ENCODE measurements around the gene TMEM141. TPM values are rescaled to one million over a fixed set of nuclear protein-coding genes. Genes with fewer than 3 reads are reported as not detected.

The TMEM141 gene
- total and polyA plus RNA-seq, 10 of the 15 experiments (the other 5 are each of a cell fraction or from before 2014, with no cell fraction given): 7.8 to 48.6 (median 34.4) TPM

DNA sequence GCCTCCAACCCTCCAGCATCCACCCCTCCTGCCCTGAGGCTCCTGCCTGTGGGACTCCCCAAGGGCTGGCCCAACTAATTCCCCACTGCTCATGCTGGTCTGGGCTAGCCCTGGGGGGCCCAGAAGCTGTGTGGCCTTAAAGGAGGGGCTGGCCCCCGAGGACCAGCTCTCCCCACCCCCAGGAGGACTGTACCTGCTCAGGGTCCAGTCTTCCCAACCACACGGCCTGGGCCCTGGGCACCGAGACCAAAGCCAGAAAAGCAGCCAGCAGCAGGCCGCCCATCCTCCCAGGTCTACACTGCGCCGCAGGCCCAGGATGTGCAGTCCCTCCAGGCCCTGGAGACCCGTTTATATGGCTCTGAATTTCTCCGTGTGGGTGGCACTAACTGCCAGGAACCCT, 42.9 kb upstream of the TMEM141 start, which contains the start of gene LCN6:
Gene LCN6, minus strand, starts transcription at position 325 of the 400 bp plus-strand sequence. Its CDS starts 42 bp downstream, at position 283.
- Histone ChIP-seq H3K9ac (ENCODE audit: control insufficient read depth, insufficient read depth, low read length) (no peak within 1 kb of the TSS), H3K4me3 (no peak within 1 kb of the TSS), H4K20me1 (ENCODE audit: control insufficient read depth, insufficient read depth) (no peaks in the 10 kb centered on the region), H3K4me2 (ENCODE audit: control insufficient read depth, insufficient read depth) (no peak within 1 kb of the TSS), H3K4me1 (ENCODE audit: control insufficient read depth, insufficient read depth, low read length) (no peaks in the 10 kb centered on the region), H3K27ac (ENCODE audit: control insufficient read depth, insufficient read depth) (no peak within 1 kb of the TSS), H3K79me2 (ENCODE audit: control insufficient read depth, insufficient read depth, low read length) (no peaks in the 10 kb centered on the region), H3K27me3 (replicated peaks in 1 of 2; ENCODE audit: control insufficient read depth in 2 of 2, insufficient read depth in 2 of 2, low read length in 1 of 2) (no peaks in the 10 kb centered on the region; a peak in 1 of 4 replicates), H2AFZ (ENCODE audit: control insufficient read depth, low read depth, low read length) (no peak within 1 kb of the TSS), H3K36me3 (ENCODE audit: control insufficient read depth in 2 of 2, insufficient read depth in 2 of 2, low read length in 1 of 2) (no peaks in the 10 kb centered on the region), H3K9me3 (replicated peaks; ENCODE audit: control insufficient read depth, insufficient read depth, low read length) (peaks cover 18% of the 10 kb centered on the region)
- RAD21 ChIA-PET (ENCODE audit: unreplicated experiment): no interaction called here
- intact Hi-C loops (cut with micrococcal nuclease; ENCODE audit: unreplicated experiment): no loop called here
- no TSS peak for BruUV-seq (replicated peaks)
- SMC1A ChIA-PET (ENCODE audit: uncharacterized antibody, unreplicated experiment): no interaction called here
- 24% methylated on average over 8 of the region's 8 CpGs for WGBS (ENCODE audit: insufficient coverage, insufficient replicate concordance, low lambda C conversion rate, missing lambda C conversion rate)
- no peak for ATAC-seq
- TF ChIP-seq NBN (IDR thresholded peaks at IDR 0.05) (no peak), YY1 (IDR thresholded peaks at IDR 0.05; ENCODE audit: low read depth, low read length) (no peak), GATAD2B (conservative IDR thresholded peaks at IDR 0.05; ENCODE audit: low read depth) (no peak), KLF5 (IDR thresholded peaks at IDR 0.05; ENCODE audit: partially characterized antibody) (no peak), RUNX3 (IDR thresholded peaks at IDR 0.05; ENCODE audit: low read length) (no peak), ZSCAN29 (IDR thresholded peaks at IDR 0.05) (no peak), E2F8 (IDR thresholded peaks at IDR 0.05; ENCODE audit: low read depth, partially characterized antibody) (no peak), ATF7 (IDR thresholded peaks at IDR 0.05; ENCODE audit: low read depth) (no peak), RAD21 (IDR thresholded peaks at IDR 0.05; ENCODE audit: insufficient read depth, low read depth, low read length) (no peak), SMAD1 (IDR thresholded peaks at IDR 0.05; ENCODE audit: low read depth, partially characterized antibody) (no peak), IKZF1 (conservative IDR thresholded peaks at IDR 0.05) (no peak), WRNIP1 (IDR thresholded peaks at IDR 0.05; ENCODE audit: borderline replicate concordance, low read depth, low read length) (no peak), NFYA (IDR thresholded peaks at IDR 0.05; ENCODE audit: borderline replicate concordance, low read depth, low read length) (no peak), BCL3 (IDR thresholded peaks at IDR 0.05; ENCODE audit: borderline replicate concordance, insufficient read depth, low read depth, low read length, poor library complexity, severe bottlenecking) (no peak), SPI1 (IDR thresholded peaks at IDR 0.05; ENCODE audit: borderline replicate concordance, insufficient read depth, low read depth, low read length) (no peak), RAD51 (IDR thresholded peaks at IDR 0.05) (no peak)
- TF ChIP-seq, protein P1, sequence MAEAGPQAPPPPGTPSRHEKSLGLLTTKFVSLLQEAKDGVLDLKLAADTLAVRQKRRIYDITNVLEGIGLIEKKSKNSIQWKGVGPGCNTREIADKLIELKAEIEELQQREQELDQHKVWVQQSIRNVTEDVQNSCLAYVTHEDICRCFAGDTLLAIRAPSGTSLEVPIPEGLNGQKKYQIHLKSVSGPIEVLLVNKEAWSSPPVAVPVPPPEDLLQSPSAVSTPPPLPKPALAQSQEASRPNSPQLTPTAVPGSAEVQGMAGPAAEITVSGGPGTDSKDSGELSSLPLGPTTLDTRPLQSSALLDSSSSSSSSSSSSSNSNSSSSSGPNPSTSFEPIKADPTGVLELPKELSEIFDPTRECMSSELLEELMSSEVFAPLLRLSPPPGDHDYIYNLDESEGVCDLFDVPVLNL (IDR thresholded peaks at IDR 0.05; ENCODE audit: low read depth, low read length): no peak
- TF ChIP-seq, protein P2, sequence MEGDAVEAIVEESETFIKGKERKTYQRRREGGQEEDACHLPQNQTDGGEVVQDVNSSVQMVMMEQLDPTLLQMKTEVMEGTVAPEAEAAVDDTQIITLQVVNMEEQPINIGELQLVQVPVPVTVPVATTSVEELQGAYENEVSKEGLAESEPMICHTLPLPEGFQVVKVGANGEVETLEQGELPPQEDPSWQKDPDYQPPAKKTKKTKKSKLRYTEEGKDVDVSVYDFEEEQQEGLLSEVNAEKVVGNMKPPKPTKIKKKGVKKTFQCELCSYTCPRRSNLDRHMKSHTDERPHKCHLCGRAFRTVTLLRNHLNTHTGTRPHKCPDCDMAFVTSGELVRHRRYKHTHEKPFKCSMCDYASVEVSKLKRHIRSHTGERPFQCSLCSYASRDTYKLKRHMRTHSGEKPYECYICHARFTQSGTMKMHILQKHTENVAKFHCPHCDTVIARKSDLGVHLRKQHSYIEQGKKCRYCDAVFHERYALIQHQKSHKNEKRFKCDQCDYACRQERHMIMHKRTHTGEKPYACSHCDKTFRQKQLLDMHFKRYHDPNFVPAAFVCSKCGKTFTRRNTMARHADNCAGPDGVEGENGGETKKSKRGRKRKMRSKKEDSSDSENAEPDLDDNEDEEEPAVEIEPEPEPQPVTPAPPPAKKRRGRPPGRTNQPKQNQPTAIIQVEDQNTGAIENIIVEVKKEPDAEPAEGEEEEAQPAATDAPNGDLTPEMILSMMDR (IDR thresholded peaks at IDR 0.05 in 2 of 3, conservative IDR thresholded peaks at IDR 0.05 in 1 of 3; ENCODE audit: control insufficient read depth in 2 of 3, extremely low read depth in 1 of 3, insufficient read depth in 1 of 3, low read depth in 3 of 3, low read length in 3 of 3): no peak
- POLR2A ChIA-PET: no interaction called here
- DNase-seq (ENCODE audit: low read depth, low spot score): no peak
- CTCF ChIA-PET: no interaction called here
- in situ Hi-C loops (cut with MboI): no loop called here
- FAIRE-seq: no peak
